ENCODE data around the gene KIF9.

GRCh38 chr3:47260605-47261004 lies 22.0 kb downstream of the KIF9 start:
- TF ChIP-seq, protein P1, sequence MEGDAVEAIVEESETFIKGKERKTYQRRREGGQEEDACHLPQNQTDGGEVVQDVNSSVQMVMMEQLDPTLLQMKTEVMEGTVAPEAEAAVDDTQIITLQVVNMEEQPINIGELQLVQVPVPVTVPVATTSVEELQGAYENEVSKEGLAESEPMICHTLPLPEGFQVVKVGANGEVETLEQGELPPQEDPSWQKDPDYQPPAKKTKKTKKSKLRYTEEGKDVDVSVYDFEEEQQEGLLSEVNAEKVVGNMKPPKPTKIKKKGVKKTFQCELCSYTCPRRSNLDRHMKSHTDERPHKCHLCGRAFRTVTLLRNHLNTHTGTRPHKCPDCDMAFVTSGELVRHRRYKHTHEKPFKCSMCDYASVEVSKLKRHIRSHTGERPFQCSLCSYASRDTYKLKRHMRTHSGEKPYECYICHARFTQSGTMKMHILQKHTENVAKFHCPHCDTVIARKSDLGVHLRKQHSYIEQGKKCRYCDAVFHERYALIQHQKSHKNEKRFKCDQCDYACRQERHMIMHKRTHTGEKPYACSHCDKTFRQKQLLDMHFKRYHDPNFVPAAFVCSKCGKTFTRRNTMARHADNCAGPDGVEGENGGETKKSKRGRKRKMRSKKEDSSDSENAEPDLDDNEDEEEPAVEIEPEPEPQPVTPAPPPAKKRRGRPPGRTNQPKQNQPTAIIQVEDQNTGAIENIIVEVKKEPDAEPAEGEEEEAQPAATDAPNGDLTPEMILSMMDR (IDR thresholded peaks at IDR 0.05) = no peak
- no peak for TF ChIP-seq POLR2A (IDR thresholded peaks at IDR 0.05)

Measured in esophagus squamous epithelium (tissue), 4 donors.